HG03442 (cell line): ENCODE measurements around the gene KRT23.

Source experiments
- ATAC-seq: cut with Tn5 transposase; IDR thresholded peaks from one replicate; pipeline ENCODE4 v1.9.1; 2021; ENCODE audit warnings: mild to moderate bottlenecking, moderate library complexity; ENCODE audit not compliant: unreplicated experiment

Gene KRT23

DNA sequence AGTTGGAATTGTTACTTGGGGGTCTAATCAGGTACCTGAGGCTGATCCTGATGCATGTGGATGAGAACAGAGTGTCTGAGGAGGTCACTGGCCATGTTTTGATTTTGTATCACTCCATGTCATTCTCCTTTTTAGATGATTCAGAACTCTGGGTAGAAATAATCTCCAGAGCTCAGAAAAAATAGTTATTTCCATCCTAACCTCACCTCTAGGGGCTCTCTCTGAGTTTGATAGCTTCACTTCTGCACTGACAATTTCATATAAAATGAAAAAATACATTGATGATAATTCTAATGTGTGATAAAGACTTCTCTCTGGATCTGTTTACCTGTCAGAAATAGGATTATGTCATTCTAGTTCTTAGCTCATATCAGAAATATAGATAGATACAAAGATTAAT lies 64.2 kb downstream of the KRT23 start:
- no peak for ATAC-seq
